GM12878 (cell line): ENCODE measurements around the gene TMEM237. TPM values are rescaled to one million over a fixed set of nuclear protein-coding genes. Genes with fewer than 3 reads are reported as not detected.
"Not testable (repeated sequence)": the region's sequence is repeated elsewhere in the genome, so short reads cannot be mapped to it uniquely, and the experiment has no call there.

Source experiments
- ATAC-seq: fragments of 200-7000 bp; cut with Tn5 transposase; 3 replicates; pipeline ENCODE4 v1.9.1; 2020; ENCODE audit warnings: mild to moderate bottlenecking, moderate library complexity
- BruUV-seq: library from RNA; stranded (reverse); fragments of 400-500 nt; replicated peaks from 2 replicates; lab custom pipeline; 2021; lab: Mats Ljungman, UMichigan
- CTCF ChIA-PET: fragments of 300-600 bp; sonication (Branson Sonifier 250); formaldehyde crosslinking; extraction: SDS; loops from one replicate; lab custom pipeline; 2021; ENCODE audit warnings: inconsistent platforms; lab: Yijun Ruan, JAX
- POLR2A ChIA-PET: fragments of 350-600 bp; formaldehyde crosslinking; extraction: SDS; loops from one replicate; lab custom pipeline; 2021; ENCODE audit warnings: inconsistent platforms; lab: Charles Lee
- RAD21 ChIA-PET: fragments of 300-600 bp; sonication (Branson Sonifier 250); formaldehyde crosslinking; loops from one replicate; lab custom pipeline; 2023; ENCODE audit warnings: antibody characterized with exemption; ENCODE audit not compliant: unreplicated experiment; lab: Charles Lee
- SMC1A ChIA-PET: fragments of 300-600 bp; sonication (Branson Sonifier 250); formaldehyde crosslinking; loops from one replicate; lab custom pipeline; 2023; ENCODE audit not compliant: unreplicated experiment, uncharacterized antibody; lab: Charles Lee
- DNase-seq: peaks from one replicate; pipeline ENCODE4 v3.0.0-alpha.2; 2011; ENCODE audit warnings: low read depth, low spot score
- FAIRE-seq: peaks from 3 replicates; lab custom pipeline; 2011; peaks lifted over from hg19 to GRCh38; lab: Jason Lieb, UNC
- H2AFZ ChIP-seq: 2 replicates; pipeline ENCODE4 v1.6.0; 2011; ENCODE audit warnings: low read depth, low read length, control low read depth; ENCODE audit not compliant: control insufficient read depth
- H3K27ac ChIP-seq: 2 replicates; pipeline ENCODE4 v1.5.1; 2011; ENCODE audit warnings: control low read depth; ENCODE audit not compliant: control insufficient read depth, insufficient read depth
- H3K27me3 ChIP-seq, 2 experiments: replicated peaks in 1 of 2; 2 replicates each; pipeline versions ENCODE4 v1.6.0 to v1.6.1; 2011; ENCODE audit warnings: low read length in 1 of 2; ENCODE audit not compliant: control insufficient read depth in 2 of 2, insufficient read depth in 2 of 2
- H3K36me3 ChIP-seq, 2 experiments: 2 replicates each; pipeline ENCODE4 v1.5.1; 2011; ENCODE audit warnings: low read length in 1 of 2; ENCODE audit not compliant: control insufficient read depth in 2 of 2, insufficient read depth in 2 of 2
- H3K4me1 ChIP-seq: 2 replicates; pipeline ENCODE4 v1.6.1; 2011; ENCODE audit warnings: mild to moderate bottlenecking, low read length, moderate library complexity, mixed read lengths; ENCODE audit not compliant: control insufficient read depth, insufficient read depth
- H3K4me2 ChIP-seq: 2 replicates; pipeline ENCODE4 v1.6.0; 2011; ENCODE audit warnings: control low read depth; ENCODE audit not compliant: control insufficient read depth, insufficient read depth
- H3K4me3 ChIP-seq: fragments of 200-600 bp; sonication (generic); 2 replicates; pipeline ENCODE4 v1.5.1; 2016
- H3K79me2 ChIP-seq: 2 replicates; pipeline ENCODE4 v1.6.0; 2011; ENCODE audit warnings: low read length; ENCODE audit not compliant: control insufficient read depth, insufficient read depth
- H3K9ac ChIP-seq: 2 replicates; pipeline ENCODE4 v1.8.0; 2011; ENCODE audit warnings: low read length, control low read depth, mixed read lengths; ENCODE audit not compliant: control insufficient read depth, insufficient read depth
- H3K9me3 ChIP-seq: replicated peaks from 3 replicates; pipeline ENCODE4 v1.5.1; 2011; ENCODE audit warnings: mild to moderate bottlenecking, low read length; ENCODE audit not compliant: control insufficient read depth, insufficient read depth
- H4K20me1 ChIP-seq: 2 replicates; pipeline ENCODE4 v1.6.0; 2011; ENCODE audit not compliant: control insufficient read depth, insufficient read depth
- ATF7 ChIP-seq: fragments of 450-650 bp; IDR thresholded peaks from 2 replicates; pipeline ENCODE4 v1.6.1; 2016; ENCODE audit warnings: low read depth, mild to moderate bottlenecking
- IKZF1 ChIP-seq: fragments of 450-650 bp; conservative IDR thresholded peaks from 2 replicates; pipeline ENCODE4 v1.6.1; 2017; ENCODE audit warnings: antibody characterized with exemption, mild to moderate bottlenecking
- RAD51 ChIP-seq: fragments of 450-650 bp; IDR thresholded peaks from 2 replicates; pipeline ENCODE4 v1.6.1; 2016; ENCODE audit warnings: moderate library complexity, mild to moderate bottlenecking, inconsistent platforms
- WGBS: methylation state at CpG from one replicate; pipeline ENCODE4 v1.1.6; 2016; ENCODE audit warnings: low lambda C conversion rate; ENCODE audit not compliant: insufficient replicate concordance, insufficient coverage; ENCODE audit errors: missing lambda C conversion rate; 5-methylcytosine and 5-hydroxymethylcytosine counted together
- in situ Hi-C: fragments of 300-500 bp; cut with MboI; formaldehyde crosslinking; loops from 9 replicates; pipeline ENCODE4 v1.14.3; 2018; ENCODE audit warnings: mixed read lengths
- intact Hi-C: fragments of 100-400 bp; cut with micrococcal nuclease; formaldehyde crosslinking; loops from one replicate; pipeline ENCODE4 v1.14.2; 2022; ENCODE audit not compliant: unreplicated experiment
- polyA plus RNA-seq, 11 experiments: library from polyadenylated mRNA; depleted of rRNA in 4 of 11; unstranded in 6 of 11; stranded (reverse) in 5 of 11; fragments of >200 nt; fragmentation: Nextera tagmentation in 4 of 11; fragmentation: Illumina TruSeq in 1 of 11; extraction: Ambion mirVana in 4 of 11; extraction: Trizol in 1 of 11; gene quantifications; 1 replicate in 1 of 11; 2 replicates in 10 of 11; pipeline versions ENCODE4 v1.2.1 to v1.2.3, GENCODE V29; 2011 to 2016; ENCODE audit warnings: inconsistent platforms in 2 of 11, missing spikeins in 2 of 11, low read depth in 1 of 11
- total RNA-seq, 4 experiments: library from RNA; depleted of rRNA in 3 of 4; stranded (reverse); fragments of >200 nt in 3 of 4; fragmentation: Illumina TruSeq in 1 of 4; extraction: Trizol in 1 of 4; gene quantifications; 2 replicates each; pipeline versions ENCODE4 v1.2.1 to v1.2.3, GENCODE V29; 2013 to 2021

TMEM237 gene
- total and polyA plus RNA-seq, 10 of the 15 experiments (the other 5 are each of a cell fraction or from before 2014, with no cell fraction given) = 15.0 to 43.7 (median 29.3) TPM

- H4K20me1 ChIP-seq, H3K27ac ChIP-seq, H3K4me3 ChIP-seq, H3K4me1 ChIP-seq, BruUV-seq, FAIRE-seq, intact Hi-C loops, DNase-seq, H3K27me3 ChIP-seq, H3K9ac ChIP-seq, RAD21 ChIA-PET, ATAC-seq, H2AFZ ChIP-seq, H3K79me2 ChIP-seq, in situ Hi-C loops, H3K9me3 ChIP-seq, H3K4me2 ChIP-seq, POLR2A ChIA-PET, SMC1A ChIA-PET, H3K36me3 ChIP-seq: not testable (repeated sequence)
- CTCF ChIA-PET = interaction anchor here (0.7 kb wide), 1 partner anchor 9 kb away, joined by 3 read pairs; no protein-coding TSS in a partner anchor
- WGBS = 9% methylated on average over 4 of the region's 4 CpGs
Observed at GRCh38 chr2:201671205-201671604, 27.9 kb upstream of the TMEM237 start.

- SMC1A ChIA-PET = interaction anchor here (0.7 kb wide), 2 partner anchors 10 to 442 kb away, joined by 3 read pairs; no protein-coding TSS in a partner anchor
- FAIRE-seq = no peak
- Histone ChIP-seq H3K27ac (no peak overlapping the region), H3K79me2 (no peaks in the 10 kb centered on the region), H2AFZ (no peak overlapping the region), H4K20me1 (no peaks in the 10 kb centered on the region), H3K36me3 (no peaks in the 10 kb centered on the region), H3K4me3 (no peak overlapping the region), H3K4me1 (no peaks in the 10 kb centered on the region), H3K9me3 (no peaks in the 10 kb centered on the region), H3K9ac (no peak overlapping the region), H3K27me3 (no peaks in the 10 kb centered on the region), H3K4me2 (no peak overlapping the region)
- TF ChIP-seq RAD51 (no peak), IKZF1 (no peak), ATF7 (no peak)
- intact Hi-C loops (loop anchor here (5.0 kb wide), 1 partner anchor 507 kb away; no protein-coding TSS in a partner anchor), in situ Hi-C loops (loop anchor here (10.0 kb wide), 1 partner anchor 515 kb away; no protein-coding TSS in a partner anchor)
- ATAC-seq = no peak
- CTCF ChIA-PET = no interaction called here
- DNase-seq = no peak
- POLR2A ChIA-PET = no interaction called here
- RAD21 ChIA-PET = no interaction called here
- BruUV-seq = no TSS peak
- WGBS = 0% methylated on average over 1 of the region's 1 CpG
Observed at GRCh38 chr2:201669865-201670264, 26.6 kb upstream of the TMEM237 start.
